HG02870 (cell line): Measurements from ENCODE around the gene NAV3.

ENCODE experiments used
- ATAC-seq: cut with Tn5 transposase; IDR thresholded peaks from one replicate; pipeline ENCODE4 v1.9.1; 2021; ENCODE audit warnings: mild to moderate bottlenecking, moderate library complexity; ENCODE audit not compliant: unreplicated experiment

The NAV3 gene

DNA sequence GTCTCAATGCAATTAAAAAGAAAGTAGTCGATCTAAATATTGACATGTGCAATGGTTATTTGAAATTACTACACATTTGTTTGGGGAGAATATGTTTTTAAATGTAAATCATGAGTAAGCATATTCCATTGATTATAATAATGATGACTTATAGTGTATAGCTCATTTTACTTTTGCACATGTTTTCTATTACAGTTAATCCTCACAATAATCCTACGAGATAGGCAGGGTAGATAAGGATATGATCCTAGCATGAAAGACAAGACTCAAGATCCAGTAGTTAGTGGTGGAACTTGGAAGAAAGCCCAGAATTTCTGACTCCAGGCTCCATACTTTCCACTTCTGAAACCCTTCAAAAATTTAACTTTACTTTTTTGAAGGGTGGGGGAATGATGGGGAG lies 94.0 kb downstream of the NAV3 start:
- ATAC-seq: no peak

DNA sequence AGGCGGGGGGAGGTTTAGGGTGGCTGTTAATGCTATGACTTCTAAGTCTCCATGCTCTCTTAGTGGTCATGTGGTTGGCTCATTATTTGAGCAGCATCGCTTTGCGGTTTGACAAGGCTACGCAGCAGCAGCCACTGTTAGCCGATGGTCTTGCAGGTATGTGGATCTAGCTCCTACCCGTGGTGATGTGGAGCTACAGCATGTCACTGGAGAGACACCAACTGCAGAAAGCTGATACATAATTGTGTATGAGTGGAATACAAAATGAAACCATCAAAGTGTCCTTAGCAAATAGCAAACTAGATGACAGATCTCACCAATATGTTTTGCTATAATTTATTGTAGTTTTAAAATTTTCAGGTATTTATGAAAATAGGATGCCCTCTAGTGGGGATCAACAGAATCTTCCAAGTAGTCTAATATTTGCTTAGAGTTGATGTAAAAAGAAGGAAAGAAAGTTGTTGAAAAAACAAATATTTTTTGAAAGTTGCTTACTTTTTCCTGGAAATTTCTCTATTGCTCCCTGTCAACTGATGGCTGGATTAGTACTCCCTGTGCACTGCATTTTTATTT lies 94.9 kb downstream of the NAV3 start:
- ATAC-seq: peak; percentile 100

DNA sequence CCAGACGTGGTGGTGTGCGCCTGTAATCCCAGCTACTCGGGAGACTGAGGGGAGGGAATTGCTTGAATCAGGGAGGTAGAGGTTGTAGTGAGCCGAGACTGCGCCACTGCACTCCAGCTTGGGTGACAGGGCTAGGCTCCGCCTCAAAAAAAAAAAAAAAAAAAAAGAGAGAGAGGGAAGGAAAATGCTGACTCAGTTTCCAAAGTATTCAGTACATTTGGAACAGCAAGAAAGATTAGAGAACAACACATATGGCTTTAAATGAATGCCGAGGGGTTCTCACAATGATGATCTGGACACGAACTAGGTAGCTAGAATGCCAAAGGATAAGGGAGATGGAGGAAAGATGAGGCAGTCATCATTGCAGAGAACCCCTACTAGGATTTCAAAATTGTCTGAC lies 97.4 kb downstream of the NAV3 start:
- no peak for ATAC-seq

DNA sequence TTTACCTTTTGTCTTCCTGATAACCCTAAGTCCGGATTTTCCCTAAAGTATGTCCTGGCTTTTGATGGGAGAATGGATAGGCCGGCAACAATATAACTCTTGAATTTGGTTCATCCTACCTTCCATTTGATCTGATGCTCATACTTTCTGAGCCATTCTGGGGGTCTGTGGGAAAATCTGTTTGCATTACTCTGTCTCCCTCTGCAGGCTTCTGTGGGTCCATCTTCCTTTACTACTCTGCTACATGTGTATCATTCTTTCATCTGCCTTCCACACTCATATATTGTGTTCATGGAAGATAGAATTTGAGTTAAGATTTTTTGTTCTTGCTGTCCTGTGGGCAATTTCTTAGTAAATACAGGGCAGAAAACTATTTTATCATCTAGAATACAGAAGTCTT lies 101.5 kb downstream of the NAV3 start:
- no peak for ATAC-seq

DNA sequence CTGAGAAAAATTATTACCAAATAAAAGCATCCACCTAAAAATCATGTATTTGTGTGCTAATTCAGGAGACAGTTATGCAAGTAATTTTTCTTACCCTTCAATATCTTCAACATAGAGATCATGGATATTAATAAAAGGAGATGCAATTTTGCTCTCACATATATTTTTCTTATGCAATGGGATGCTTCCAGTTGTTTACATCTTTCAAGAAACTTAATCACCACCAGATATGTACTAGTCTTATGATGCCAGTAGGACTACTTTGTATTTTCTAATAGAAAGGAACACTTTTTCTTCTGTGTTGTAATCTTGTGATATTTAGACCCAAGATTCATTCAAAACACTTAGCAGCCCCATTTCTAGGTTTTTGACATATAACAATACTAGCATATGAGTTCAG lies 107.6 kb downstream of the NAV3 start:
- ATAC-seq: no peak

DNA sequence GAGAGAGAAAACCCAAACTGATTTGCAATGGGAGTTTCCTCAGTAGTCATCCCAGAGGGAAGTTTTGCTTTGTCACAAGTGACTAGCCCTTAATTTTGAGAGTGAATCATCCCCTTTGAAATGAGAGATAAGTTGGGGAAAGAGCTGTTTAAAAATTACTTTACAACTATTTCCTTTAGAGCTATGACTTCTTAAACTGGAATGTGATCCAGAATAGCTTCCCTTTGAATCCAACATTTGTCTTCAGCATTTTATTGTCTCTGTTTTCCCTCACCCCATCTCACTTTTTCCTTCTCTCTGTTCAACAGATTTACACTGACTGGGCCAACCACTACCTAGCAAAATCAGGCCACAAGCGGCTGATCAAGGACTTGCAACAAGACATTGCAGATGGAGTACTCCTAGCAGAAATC lies 109.3 kb downstream of the NAV3 start:
- ATAC-seq: no peak

DNA sequence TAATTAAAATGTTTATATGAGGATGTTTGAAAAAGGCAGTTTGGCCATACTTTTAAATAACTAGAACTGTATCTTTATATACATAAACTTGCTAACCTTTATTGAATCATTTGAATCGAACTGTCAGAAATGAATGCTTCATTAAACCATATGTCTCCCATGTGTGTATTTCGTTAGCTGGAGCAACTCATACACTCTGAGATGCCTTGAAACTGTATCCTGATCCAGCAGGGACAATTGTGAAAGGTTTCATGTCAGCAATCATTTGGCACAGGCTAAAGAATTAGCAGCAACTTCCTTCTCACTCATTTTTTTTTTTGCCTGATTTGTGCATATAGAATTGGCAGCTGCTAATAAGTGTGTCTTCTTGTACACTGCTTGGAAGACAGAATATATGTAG lies 109.9 kb downstream of the NAV3 start:
- ATAC-seq: no peak

DNA sequence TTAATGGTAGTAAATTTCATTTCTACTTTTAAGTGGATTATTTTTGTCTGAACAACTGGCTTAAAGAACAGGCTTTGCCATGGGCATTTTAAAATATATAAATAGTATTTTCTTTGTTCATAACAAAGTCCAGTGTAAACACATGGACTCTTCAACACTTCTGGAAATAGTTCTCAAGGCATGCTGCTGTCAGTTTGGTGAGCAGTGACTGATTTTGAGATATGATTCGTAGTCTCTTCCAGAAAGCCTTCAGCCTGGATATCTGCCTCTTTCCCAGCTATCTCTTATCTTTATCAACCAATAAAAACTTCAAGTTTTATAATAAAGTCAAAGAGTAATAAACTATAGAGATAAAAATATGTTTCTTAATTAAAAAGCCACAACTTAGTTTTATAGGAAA lies 110.7 kb downstream of the NAV3 start:
- no peak for ATAC-seq

DNA sequence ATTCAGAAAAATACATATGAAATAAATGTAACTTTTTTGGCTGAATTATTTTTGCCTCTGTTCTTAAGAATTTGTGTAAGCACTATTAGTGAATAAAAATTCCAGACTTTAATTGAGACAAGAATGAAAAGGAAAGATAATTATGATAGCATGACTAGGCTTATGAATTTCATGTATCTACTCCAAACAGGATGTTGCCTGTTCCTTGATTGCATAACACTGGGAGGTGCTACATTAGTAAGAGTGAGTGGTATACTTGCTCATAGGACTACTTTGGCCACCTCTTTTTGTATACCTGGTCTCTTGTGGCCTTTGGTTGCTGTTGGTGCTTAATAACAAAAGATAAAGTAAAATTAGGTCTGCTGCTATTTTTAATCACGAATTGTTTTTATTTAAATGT lies 112.8 kb downstream of the NAV3 start:
- ATAC-seq: no peak

DNA sequence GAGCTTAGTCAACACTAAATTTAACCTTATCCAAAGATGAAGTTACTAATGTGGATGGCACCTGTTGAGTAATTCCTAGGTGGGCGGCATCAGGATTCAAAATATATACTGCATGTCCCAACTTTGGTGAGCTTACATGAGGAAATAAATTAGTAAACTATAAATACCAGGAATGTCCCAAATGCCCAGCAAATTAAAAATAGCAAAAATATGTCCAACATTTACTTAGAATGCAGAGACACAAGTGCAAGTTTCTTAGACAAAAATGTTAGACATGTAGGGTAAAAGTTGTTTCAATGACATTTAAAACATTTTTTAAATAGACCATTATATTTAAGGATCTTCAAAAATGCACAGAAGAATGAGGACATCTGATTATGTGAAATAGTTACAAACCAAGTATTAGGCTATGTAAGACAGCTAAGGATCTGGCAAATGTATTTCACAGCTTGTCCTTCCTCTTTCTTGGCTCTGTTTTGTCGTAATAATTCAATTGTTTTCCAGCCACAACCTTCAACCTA lies 115.9 kb downstream of the NAV3 start:
- ATAC-seq: no peak

DNA sequence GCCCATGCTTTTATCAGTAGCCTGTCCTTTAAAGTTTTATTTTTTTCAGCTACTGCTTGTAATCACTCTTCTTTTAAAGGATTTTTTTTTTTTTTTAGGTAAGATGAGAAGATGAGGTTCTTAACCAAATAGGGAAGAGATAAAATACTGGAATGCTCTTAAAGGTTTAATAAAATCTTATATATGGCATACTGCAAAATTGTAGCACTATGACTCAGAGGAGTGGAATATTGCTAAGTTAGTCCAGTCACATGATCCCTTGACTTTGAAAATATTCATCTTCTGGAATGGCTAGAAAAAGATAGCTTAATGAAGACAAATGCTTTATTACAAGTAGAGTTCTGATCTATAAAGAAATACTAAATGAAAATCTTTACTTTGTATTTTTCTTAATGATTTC lies 116.6 kb downstream of the NAV3 start:
- no peak for ATAC-seq

DNA sequence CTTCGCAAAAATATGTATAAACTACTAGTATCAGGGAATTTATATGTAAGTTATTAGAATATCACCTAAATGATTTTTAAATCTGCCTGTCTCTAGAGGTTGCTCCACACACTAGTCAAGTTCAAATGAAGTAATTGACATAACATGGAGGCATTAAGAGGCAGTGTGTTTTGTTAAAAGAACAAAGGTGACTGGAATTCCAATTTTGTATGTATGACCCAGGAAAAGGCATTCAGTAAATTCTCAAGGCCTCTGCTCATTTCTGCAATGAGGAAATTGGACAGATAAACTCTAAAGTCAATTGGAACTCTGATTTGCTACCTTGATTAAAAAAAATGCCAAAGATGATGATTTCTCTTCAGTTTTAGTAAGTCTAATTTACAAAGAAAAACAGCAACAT lies 117.1 kb downstream of the NAV3 start:
- no peak for ATAC-seq

DNA sequence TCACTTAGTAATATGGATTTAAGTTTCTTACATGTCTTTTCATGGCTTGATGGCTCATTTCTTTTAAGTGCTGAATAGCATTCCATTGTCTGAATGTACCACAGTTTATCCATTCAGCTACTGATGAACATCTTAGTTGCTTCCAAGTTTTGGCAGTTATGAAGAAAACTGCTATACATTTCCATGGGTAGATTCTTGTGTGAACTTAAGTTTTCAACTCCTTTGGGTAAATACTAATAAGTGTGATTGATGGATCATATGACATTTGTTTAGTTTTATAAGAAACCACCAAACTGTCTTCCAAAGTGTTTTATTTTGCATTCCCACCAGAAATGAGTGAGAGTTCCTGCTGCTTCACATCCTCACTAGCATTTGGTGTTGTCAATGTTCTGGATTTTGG lies 119.2 kb downstream of the NAV3 start:
- ATAC-seq: no peak

DNA sequence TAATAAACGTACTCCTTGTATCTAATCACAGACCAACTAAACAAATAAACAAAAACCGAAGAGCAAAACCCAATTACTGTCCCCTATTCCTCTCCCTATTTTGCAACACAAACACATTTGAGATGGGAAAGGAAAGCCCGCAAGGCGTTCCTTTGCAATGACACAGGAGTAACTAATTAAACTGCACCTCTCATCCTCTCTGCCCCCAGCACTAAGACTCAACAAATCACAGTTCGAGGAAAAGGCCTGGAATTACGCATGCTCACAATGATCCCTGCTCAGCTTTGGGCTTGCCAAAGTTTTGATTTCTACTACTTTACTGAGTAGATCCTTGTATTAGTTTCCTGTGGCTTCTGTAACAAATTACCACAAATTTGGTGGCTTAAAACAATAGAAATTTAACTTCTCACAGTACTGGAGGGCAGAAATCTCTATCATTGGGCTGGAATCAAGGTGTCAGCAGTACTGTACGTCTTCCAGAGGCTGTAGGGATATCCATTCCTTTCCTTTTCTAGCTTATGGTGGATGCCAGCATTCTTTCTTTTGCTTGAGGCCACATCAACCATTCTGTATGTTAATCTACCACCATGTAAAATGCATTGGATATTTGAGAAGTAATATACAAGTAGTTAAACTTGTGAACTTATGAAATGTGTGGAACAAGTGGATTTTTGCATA lies 123.0 kb downstream of the NAV3 start:
- no peak for ATAC-seq

DNA sequence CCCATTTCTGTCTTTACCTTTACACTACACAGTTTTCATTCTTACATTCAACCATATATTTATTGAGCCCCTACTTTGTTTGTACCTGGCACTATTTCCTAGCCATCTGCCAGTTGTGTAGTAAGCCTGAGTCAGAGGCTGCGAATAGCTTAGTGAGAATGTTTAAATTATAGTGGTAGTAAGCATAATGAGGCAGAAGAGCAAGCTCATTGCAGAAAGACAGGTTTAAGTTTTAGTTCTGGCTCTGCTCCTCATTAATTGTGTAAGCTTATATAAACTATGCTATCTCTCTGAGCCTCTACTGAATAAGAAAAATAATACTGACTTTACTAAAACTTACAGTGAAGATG lies 123.5 kb downstream of the NAV3 start:
- no peak for ATAC-seq

DNA sequence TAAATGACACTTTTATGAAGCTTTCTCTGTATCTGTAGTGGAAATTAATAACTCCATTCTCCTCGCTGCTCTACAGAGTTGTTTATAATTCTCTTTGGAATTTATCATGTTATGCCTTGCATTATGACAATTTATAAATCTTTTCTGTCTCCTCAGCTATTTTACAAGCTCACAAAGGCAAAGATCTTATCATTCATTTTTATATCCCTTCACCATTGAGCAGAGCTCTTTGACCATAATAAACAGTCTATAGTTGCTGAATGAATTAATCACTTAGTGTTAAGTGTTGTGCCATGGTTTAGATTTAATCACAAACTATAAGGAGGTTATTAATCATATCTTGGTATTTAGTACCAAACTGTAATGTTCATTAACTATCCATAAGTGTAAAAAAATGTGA lies 126.4 kb downstream of the NAV3 start:
- no peak for ATAC-seq

DNA sequence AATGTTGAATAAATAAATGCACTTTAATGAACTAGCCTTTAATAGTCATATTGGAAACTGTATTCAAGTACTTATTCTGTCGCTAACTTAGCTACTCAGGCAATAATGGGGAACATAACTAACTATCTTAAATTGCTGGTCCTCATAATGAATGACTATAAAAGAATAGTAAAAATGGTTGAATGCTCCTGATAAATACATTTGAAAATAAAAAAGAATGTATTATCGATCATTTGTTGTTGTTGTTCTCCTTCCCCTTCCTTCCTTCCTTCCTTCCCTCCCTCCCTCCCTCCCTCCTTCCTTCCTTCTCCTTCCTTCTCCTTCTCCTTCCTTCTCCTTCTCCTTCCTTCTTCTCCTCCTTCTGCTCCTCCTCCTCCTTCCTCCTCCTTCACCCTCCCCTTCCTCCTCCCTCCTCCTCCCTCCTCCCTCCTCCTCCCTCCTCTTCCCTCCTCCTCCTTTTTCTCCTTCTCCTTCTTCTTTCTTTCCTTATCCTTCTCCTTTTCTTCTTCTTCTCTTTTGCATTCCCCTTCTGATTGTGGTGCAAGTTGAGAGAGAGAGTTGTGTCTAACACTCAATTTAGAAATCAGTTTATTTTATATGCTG lies 133.0 kb downstream of the NAV3 start:
- ATAC-seq: no peak

DNA sequence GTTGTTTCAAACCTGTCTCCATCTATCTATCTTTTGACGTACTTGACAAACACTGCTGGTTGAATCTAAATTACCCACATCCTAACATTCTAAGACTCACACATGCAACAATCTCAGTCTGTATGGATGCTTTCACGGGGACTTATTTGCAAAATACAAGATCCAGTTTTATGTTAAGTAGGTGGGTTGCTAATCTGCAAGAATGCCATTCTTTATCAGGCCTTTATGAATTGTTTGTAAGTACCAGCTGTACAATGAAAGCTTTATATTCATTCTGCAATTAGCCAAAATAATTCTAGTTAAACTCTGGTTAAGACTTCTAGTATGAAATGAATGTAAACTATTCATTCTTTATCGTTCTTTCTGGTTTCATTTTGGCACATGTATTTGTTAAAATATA lies 135.1 kb downstream of the NAV3 start:
- ATAC-seq: no peak

DNA sequence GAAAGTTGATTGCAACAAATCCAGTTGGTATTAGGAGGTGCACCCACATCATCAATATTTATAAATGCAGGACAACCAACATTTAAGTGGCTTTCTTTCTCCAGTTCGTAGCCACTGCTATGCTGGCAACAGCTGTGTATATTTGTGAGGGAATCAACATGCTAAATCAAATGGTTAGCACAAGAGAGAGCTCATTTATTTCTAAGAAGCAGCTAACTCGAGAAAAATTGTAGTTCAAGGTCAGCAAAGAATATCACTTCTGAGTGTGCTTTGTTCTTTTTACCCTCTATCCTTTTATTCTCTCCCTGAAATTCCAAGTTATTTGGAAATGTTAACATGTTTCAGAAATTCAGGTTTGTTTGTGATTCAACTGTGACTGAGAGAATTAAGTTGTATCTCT lies 137.3 kb downstream of the NAV3 start:
- no peak for ATAC-seq

DNA sequence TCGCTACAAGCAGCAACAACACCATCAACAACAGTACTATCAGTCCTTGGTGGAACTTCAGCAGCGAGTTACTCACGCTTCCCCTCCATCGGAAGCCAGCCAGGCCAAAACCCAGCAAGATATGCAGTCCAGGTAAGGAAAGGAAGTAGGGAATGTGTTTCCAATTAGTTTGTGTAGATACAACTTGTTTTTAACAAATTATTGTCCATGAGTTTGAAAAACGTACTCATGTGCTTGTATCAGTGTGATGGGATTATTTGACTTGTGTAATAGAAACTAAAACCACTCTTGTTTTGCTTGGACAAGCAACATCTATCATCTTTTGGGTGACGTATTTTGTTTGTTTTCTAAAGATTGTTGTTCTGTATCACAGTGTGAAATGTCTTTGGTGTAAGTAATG lies 137.9 kb downstream of the NAV3 start:
- ATAC-seq: no peak

DNA sequence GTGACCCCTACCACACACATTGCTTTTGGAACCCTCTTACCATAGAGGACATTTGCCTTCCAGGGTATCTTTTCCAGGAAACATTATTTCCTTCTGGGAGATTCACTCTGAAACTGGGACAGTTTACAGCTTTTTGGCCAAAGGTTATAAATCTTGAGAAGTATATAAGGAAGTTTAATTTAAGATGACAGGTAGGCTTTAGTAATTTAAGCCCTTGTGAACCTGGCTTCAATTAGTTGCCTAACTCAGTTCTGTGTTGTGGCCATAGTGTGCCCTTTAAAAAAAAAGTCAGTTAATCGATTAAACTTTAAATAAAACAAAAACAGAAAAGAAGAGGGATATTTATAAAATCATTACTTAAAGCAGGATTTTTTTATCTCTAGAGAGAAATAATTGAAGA lies 142.9 kb downstream of the NAV3 start:
- ATAC-seq: no peak

DNA sequence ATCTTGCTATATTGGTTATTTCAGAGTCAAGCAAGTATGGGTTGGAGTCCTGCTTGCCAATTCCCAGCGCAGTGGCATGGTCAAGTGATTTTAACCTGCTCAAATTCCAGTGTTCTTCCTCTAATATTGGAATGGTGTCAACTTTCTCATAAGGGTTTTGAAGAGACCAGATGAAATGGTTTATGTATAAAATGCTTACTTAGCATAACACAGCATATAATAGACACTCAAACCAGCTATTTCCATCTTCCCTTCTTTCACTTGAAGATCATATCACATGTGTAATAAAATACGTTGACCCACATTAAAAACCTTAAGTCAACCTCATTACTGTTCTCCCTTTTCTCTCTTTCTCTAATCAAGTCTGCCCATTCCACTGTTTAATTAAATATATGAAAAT lies 144.0 kb downstream of the NAV3 start:
- no peak for ATAC-seq
